GM18951 (cell line): ENCODE data around the gene SYN1.
"Not testable (repeated sequence)": the region's sequence is repeated elsewhere in the genome, so short reads cannot be mapped to it uniquely, and the experiment has no call there.

Experiments used
- POLR2A ChIP-seq: IDR thresholded peaks from 4 replicates; pipeline ENCODE4 v1.6.1; 2011; ENCODE audit warnings: mild to moderate bottlenecking; ENCODE audit not compliant: insufficient read length, insufficient read depth; ENCODE audit errors: extremely low read depth
- in situ Hi-C: fragments of 300-500 bp; cut with MboI; formaldehyde crosslinking; loops from one replicate; pipeline ENCODE4 v1.12.0; 2022; ENCODE audit warnings: low sequenced_read_pairs, mixed read lengths, inconsistent platforms; ENCODE audit not compliant: unreplicated experiment

SYN1 gene

GRCh38 chrX:47619486-47620302 is at the start of gene SYN1:
Gene SYN1 (minus strand): TSS chrX:47619857. CDS start chrX:47619728, 129 bp downstream.
- in situ Hi-C loops, result no loop called here
- TF ChIP-seq POLR2A, result no peak

- in situ Hi-C loops, result not testable (repeated sequence)
Measured at GRCh38 chrX:47665797-47666196, 46.1 kb upstream of the SYN1 start.

GRCh38 chrX:47664737-47665136 is 45.1 kb upstream of the SYN1 start:
- no peak for TF ChIP-seq POLR2A

DNA sequence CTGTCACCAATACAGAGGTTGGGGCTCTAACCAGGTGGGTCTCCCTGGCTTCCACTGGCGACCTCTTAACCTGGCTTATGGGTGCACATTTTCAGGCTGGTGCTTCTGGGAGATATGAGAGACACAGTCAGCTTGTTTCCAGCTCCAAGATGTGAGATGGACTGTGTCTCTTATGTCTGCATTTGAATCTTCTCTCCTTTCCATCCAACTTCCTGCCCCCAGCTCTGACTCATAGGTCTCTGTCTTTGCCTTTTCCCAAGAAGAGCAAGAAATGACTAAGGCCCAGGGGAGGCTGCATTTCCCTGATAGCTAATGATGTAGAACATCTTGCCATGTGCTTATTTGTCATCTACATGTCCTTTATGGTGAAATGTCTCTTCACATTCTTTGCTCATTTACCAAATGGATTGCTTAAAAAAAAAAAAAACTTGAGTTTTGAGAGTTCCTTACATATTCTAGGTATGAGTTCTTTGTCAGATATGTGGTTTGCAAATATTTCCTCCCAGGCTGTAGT is 42.5 kb upstream of the SYN1 start:
- in situ Hi-C loops, result no loop called here
- TF ChIP-seq POLR2A, result no peak

More at GRCh38 chrX:47664737-47665136, 45.1 kb upstream of the SYN1 start:
- in situ Hi-C loops, result no loop called here

- in situ Hi-C loops, result no loop called here
- TF ChIP-seq POLR2A, result no peak
Measured at GRCh38 chrX:47661539-47661938, 41.9 kb upstream of the SYN1 start.

- in situ Hi-C loops, result no loop called here
Measured at GRCh38 chrX:47659421-47659726, 39.7 kb upstream of the SYN1 start.

GRCh38 chrX:47658684-47659420 is 39.2 kb upstream of the SYN1 start, which contains the start of gene UXT:
Gene UXT (minus strand): TSS chrX:47659180. CDS start chrX:47658927, 253 bp downstream.
- TF ChIP-seq POLR2A, result no peak
- in situ Hi-C loops, result no loop called here

More at GRCh38 chrX:47659421-47659726, 39.7 kb upstream of the SYN1 start:
- no peak for TF ChIP-seq POLR2A

- in situ Hi-C loops, result no loop called here
- TF ChIP-seq POLR2A, result no peak
Measured at GRCh38 chrX:47658301-47658683, 38.6 kb upstream of the SYN1 start.

GRCh38 chrX:47651043-47651905 is 31.6 kb upstream of the SYN1 start:
- in situ Hi-C loops, result no loop called here
- TF ChIP-seq POLR2A, result no peak

GRCh38 chrX:47650164-47651042 is 30.7 kb upstream of the SYN1 start, which contains the start of gene ELK1:
Gene ELK1 (minus strand): TSS chrX:47650563. CDS start chrX:47641441, 9,122 bp downstream.
- peak; percentile 55 for TF ChIP-seq POLR2A
- in situ Hi-C loops, result no loop called here

DNA sequence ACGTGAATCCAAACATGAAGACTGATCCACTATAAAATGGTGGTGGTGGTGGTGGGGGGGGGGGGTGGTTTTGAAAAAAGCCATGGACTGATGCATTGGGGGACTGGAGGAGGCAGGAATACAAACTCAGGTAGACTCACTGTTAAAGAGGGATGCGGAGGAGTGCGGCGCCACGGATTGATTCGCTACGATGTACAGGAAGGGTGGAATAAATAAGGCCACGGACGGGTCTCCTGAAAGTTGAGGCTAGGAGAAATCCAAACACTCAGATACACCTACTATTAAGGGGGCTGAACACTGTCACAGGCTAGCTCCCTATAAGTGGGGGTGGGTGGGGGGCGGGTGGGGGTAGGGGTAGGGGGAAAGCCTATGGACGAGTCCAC is 30.1 kb upstream of the SYN1 start:
- TF ChIP-seq POLR2A, result no peak
- in situ Hi-C loops, result no loop called here

DNA sequence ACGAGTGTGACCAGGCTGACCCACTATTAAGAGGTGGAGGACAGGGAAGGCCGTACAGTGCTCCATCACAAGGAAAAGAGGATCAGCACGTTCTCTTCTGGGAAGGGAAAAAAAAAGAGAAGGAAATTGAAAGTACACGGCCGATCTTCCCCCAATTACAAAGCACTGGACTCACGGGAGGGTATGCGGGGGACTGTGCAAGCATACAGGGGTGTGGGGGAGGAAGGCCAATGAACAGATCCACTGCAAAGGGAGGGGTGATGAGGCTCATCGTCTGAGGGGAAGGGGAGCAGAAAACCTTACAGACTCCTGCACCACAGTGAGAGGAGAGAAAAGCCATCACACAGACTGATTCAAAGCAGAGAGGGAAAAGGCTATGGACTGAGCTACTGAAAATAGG is 29.6 kb upstream of the SYN1 start:
- in situ Hi-C loops, result no loop called here
- TF ChIP-seq POLR2A, result no peak
